Esophagus (tissue), 2 donors: ENCODE measurements around the gene CALU. TPM values are rescaled to one million over a fixed set of nuclear protein-coding genes. Genes with fewer than 3 reads are reported as not detected.

Experiments used
- H3K27ac ChIP-seq, 2 donors: one replicate each; pipeline ENCODE4 v1.5.1; 2013; ENCODE audit warnings: low read depth in 2 of 2, mild to moderate bottlenecking in 2 of 2, inconsistent platforms in 1 of 2, low read length in 1 of 2, moderate library complexity in 1 of 2
- H3K27me3 ChIP-seq, 2 donors: one replicate each; pipeline ENCODE4 v1.6.1; 2013; ENCODE audit warnings: low read length in 2 of 2, control low read depth in 1 of 2, mild to moderate bottlenecking in 1 of 2; ENCODE audit not compliant: insufficient read depth in 2 of 2, control insufficient read depth in 1 of 2
- H3K36me3 ChIP-seq, 2 donors: one replicate each; pipeline ENCODE4 v1.6.1; 2013; ENCODE audit warnings: low read length in 1 of 2; ENCODE audit not compliant: control insufficient read depth in 2 of 2, insufficient read depth in 2 of 2
- H3K4me1 ChIP-seq, 2 donors: one replicate each; pipeline ENCODE4 v1.6.1; 2013; ENCODE audit warnings: low read length in 1 of 2; ENCODE audit not compliant: control insufficient read depth in 2 of 2, insufficient read depth in 2 of 2
- H3K4me3 ChIP-seq, 2 donors: one replicate each; pipeline ENCODE4 v1.5.1; 2013; ENCODE audit warnings: low read length in 2 of 2, mild to moderate bottlenecking in 2 of 2, low read depth in 1 of 2, moderate library complexity in 1 of 2
- H3K9me3 ChIP-seq, 2 donors: one replicate each; pipeline ENCODE4 v1.6.1; 2013; ENCODE audit warnings: mild to moderate bottlenecking in 2 of 2, low read depth in 1 of 2, low read length in 1 of 2, moderate library complexity in 1 of 2; ENCODE audit not compliant: control insufficient read depth in 2 of 2, insufficient read depth in 1 of 2
- WGBS, 2 donors: extraction: QIAGEN DNeasy Blood & Tissue Kit; methylation state at CpG; one replicate each; pipeline ENCODE4 v1.1.7; 2013; 5-methylcytosine and 5-hydroxymethylcytosine counted together
- polyA plus RNA-seq, 2 donors: library from polyadenylated mRNA; stranded (reverse); fragments of 200-250 nt; gene quantifications; one replicate each; pipeline ENCODE4 v1.2.3, GENCODE V29; 2013
- donor health status: healthy with polysubstance abuse.
- donor health status: Bipolar disorder and iron deficiency.

The CALU gene
- polyA plus RNA-seq, 2 donors = 8.3 to 21.6 TPM

DNA sequence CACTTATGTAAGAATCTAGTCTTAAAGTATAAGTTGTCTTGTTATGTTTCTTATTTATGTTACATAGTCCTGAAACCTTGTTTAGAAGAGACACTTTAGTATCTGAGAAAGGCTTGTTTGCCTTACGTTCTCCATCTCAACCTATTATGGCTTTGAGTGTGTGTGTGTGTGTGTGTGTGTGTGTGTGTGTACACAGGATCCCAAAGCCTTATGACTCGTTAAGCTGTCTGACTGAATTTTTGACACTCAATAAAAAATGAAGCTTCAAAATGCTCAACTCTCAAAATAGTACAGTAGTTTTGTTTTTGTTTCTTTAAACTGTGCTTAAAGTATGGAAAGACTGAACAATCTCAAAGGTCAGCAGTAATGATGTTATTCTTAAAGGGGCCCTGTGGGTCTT is 18.0 kb downstream of the CALU start:
- Histone ChIP-seq H3K27ac (no peak overlapping the region), H3K4me3 (no peak overlapping the region), H3K9me3 (no peaks in the 10 kb centered on the region), H3K27me3 (no peaks in the 10 kb centered on the region), H3K4me1 (no peaks in the 10 kb centered on the region), H3K36me3 (peaks cover 3 to 6% of the 10 kb centered on the region in 2 donors)
- 62 to 65% methylated on average over 2 of the region's 2 CpGs for WGBS, 2 donors

DNA sequence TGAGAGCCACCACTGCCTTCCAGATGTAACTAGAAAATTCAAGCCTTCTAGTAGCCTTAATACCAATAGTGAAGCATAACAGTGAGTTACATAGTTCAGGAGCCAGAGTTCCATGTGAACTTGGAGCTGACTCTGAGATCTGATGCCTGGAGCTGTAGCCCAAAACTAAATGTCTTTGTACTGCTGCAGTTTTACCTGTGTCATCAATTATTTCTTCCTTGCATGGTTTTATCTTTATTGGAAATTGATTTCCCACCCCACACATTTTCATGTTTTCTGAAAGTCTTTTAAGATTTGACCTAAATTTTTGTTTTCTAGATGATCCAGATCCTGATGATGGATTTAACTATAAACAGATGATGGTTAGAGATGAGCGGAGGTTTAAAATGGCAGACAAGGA is 19.4 kb downstream of the CALU start:
- no peaks in the 10 kb centered on the region for H3K9me3 ChIP-seq
- 97% methylated on average over 1 of the region's 1 CpG for WGBS, 2 donors
- no peaks in the 10 kb centered on the region for H3K27me3 ChIP-seq
- H3K4me1 ChIP-seq = no peaks in the 10 kb centered on the region
- no peak overlapping the region for H3K27ac ChIP-seq
- H3K36me3 ChIP-seq = peaks cover 3 to 6% of the 10 kb centered on the region in 2 donors
- H3K4me3 ChIP-seq = no peak overlapping the region

DNA sequence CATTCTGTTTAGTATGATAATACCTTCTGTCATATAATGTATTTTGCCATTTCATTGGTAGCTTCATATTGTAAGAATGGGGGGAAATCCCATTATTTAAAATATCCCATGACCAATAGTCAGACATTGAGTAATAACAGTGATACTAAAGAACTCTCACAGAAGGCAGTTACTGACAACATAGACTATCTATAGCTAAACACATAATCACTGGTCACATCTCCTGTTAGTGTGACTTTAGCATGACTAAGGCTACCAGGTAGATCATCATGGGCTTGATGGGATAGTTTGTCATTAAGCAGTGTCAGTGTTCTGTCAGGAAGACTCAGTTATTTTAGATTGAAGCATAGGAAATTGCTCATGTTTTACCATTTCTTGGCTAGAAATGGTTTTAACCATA is 20.1 kb downstream of the CALU start:
- Histone ChIP-seq H3K4me3 (no peak overlapping the region), H3K27ac (no peak overlapping the region), H3K27me3 (no peaks in the 10 kb centered on the region), H3K4me1 (no peaks in the 10 kb centered on the region), H3K36me3 (peaks cover 3 to 4% of the 10 kb centered on the region in 2 donors), H3K9me3 (no peaks in the 10 kb centered on the region)

DNA sequence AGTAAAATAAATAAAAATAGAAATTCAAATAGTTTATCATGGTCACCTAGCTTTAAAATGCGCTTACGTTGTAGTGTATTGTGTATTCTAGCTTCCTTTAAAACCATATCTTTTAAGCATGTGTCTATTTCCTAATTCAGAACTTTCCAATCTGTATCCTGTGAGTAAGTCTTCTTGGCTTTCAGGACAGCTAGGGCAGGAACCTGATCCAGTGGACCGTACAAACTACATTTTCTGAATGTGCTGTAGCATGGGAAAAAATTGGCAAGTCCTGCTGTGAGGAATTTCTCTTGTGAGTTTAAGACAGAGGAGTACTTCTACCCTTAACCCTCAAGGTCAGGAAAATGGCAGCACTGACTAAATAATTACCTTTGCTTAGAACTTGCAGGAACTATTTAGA is 24.4 kb downstream of the CALU start:
- Histone ChIP-seq H3K4me1 (no peaks in the 10 kb centered on the region), H3K27ac (no peak overlapping the region), H3K4me3 (no peak overlapping the region), H3K9me3 (no peaks in the 10 kb centered on the region), H3K36me3 (peaks cover 0 to 3% of the 10 kb centered on the region in 2 donors), H3K27me3 (no peaks in the 10 kb centered on the region)
- 77 to 81% methylated on average over 3 of the region's 3 CpGs for WGBS, 2 donors

DNA sequence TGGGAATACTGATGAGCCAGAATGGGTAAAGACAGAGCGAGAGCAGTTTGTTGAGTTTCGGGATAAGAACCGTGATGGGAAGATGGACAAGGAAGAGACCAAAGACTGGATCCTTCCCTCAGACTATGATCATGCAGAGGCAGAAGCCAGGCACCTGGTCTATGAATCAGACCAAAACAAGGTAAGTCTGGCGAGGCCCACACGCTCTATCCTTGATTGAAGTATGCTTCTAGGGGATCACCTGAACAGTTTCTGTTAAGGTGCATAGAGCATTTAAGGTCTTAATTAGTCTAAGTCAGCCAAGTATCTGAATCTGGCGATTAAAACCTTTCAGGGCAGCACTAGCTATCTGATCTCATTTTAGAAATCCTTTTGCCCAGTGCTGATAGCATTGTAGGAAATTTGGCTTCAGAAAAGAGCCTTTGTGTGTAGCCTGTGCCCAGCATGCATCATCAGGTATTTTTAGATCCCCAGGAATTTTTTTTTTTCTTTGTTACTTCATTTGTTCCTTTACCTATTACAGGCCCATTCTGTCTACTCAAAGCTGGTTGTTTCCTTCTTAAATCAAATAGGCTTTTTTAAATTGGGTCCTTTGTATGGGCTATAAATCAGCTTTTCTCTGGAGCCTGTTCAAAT is 28.4 kb downstream of the CALU start:
- no peaks in the 10 kb centered on the region for H3K4me1 ChIP-seq
- WGBS, 2 donors = 93% methylated on average over 6 of the region's 6 CpGs
- no peak overlapping the region for H3K27ac ChIP-seq
- peaks cover 4 to 5% of the 10 kb centered on the region in 2 donors for H3K36me3 ChIP-seq
- H3K27me3 ChIP-seq = no peaks in the 10 kb centered on the region
- H3K9me3 ChIP-seq = no peaks in the 10 kb centered on the region
- H3K4me3 ChIP-seq = no peak overlapping the region

DNA sequence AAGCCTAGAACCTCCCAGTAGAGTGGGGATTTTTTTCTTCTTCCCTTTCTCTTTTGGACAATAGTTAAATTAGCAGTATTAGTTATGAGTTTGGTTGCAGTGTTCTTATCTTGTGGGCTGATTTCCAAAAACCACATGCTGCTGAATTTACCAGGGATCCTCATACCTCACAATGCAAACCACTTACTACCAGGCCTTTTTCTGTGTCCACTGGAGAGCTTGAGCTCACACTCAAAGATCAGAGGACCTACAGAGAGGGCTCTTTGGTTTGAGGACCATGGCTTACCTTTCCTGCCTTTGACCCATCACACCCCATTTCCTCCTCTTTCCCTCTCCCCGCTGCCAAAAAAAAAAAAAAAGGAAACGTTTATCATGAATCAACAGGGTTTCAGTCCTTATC is 31.1 kb downstream of the CALU start:
- H3K4me3 ChIP-seq = no peak overlapping the region
- H3K36me3 ChIP-seq = peaks cover 4 to 7% of the 10 kb centered on the region in 2 donors
- no peaks in the 10 kb centered on the region for H3K27me3 ChIP-seq
- 29 to 67% methylated on average over 1 to 2 of the region's 2 CpGs for WGBS, 2 donors
- no peaks in the 10 kb centered on the region for H3K4me1 ChIP-seq
- no peak overlapping the region for H3K27ac ChIP-seq
- H3K9me3 ChIP-seq = no peaks in the 10 kb centered on the region

DNA sequence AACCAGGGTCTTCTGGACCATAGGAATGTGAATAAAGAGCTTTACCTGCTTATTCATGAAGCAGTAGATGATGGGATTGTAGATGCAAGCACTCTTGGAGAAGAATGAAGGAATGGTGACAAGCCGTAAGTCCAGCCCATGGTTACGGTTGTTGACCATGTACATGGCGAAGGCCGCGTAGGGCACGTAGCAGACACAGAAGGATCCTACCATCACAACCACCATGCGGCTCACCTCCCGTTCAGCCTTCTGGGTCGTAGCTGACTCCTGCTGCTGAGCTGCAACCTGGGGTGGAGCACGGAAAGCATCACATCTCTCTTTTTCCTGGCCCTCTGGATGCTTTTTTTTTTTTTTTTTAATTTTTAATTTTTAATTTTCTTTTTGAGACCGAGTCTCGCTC is 34.4 kb downstream of the CALU start:
- peaks cover 4 to 7% of the 10 kb centered on the region in 2 donors for H3K36me3 ChIP-seq
- 96 to 98% methylated on average over 12 of the region's 12 CpGs for WGBS, 2 donors

DNA sequence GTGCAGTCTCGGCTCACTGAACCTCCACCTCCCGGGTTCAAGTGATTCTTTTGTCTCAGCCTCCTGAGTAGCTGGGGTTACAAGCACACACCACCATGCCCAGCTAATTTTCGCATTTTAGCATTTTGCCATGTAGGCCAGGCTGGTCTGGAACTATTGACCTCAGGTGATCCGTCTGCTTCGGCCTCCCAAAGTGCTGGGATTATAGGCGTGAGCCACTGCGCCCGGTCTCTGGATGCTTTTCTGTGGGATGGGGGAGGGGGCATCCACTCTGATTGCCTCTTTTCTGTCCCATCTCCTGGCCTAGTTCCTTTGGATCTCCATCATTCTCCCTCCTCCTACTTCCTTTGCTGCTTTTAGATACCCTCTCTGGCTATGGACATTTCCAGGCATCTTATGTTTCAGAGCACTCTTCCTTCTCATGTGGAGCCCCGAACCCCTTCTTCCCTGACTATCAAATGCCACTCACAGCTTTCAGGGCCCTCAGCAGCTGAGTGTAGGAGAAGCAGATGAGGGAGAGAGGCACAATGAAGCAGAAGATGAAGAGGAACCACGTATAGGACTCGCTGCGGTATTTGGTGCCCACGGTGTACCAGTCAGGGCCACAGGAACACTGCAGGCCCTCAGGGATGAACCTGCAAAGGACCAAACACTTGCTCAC is 35.0 kb downstream of the CALU start:
- Histone ChIP-seq H3K4me1 (no peaks in the 10 kb centered on the region), H3K27ac (no peak overlapping the region), H3K9me3 (peaks cover 0 to 5% of the 10 kb centered on the region in 2 donors), H3K4me3 (no peak overlapping the region), H3K36me3 (peaks cover 4 to 5% of the 10 kb centered on the region in 2 donors), H3K27me3 (no peaks in the 10 kb centered on the region)
- WGBS, 2 donors = 94 to 95% methylated on average over 13 of the region's 13 CpGs

More for the DNA sequence above, 34.4 kb downstream of the CALU start:
- Histone ChIP-seq H3K9me3 (peaks cover 0 to under 1% of the 10 kb centered on the region in 2 donors), H3K27me3 (no peaks in the 10 kb centered on the region), H3K27ac (no peak overlapping the region), H3K4me3 (no peak overlapping the region), H3K4me1 (no peaks in the 10 kb centered on the region)

DNA sequence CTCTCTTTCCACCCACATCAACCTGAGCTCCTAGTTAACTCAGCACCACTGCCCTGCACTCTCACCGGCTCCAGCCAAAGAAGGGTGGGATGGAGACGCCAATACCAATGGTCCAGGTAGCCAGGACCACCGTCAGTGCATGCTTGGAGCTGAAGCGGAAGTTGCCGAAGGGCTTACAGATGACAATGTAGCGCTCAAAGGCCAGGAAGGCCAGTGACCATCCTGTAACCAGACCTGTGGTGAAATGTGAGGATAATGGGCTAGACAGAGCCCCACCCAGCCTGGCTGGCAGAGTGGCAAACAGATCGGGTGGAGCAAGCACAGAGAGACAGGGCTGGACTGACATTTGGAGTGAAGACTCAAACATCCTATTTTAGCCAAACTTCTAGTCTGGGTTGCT is 35.8 kb downstream of the CALU start:
- H3K27me3 ChIP-seq = no peaks in the 10 kb centered on the region
- H3K36me3 ChIP-seq = peaks cover 0 to 2% of the 10 kb centered on the region in 2 donors
- no peaks in the 10 kb centered on the region for H3K4me1 ChIP-seq
- H3K27ac ChIP-seq = no peak overlapping the region
- H3K4me3 ChIP-seq = no peak overlapping the region
- peaks cover 0 to 5% of the 10 kb centered on the region in 2 donors for H3K9me3 ChIP-seq
- whole genome bisulfite sequencing, 2 donors = 87 to 89% methylated on average over 7 of the region's 7 CpGs
